GM19238 (cell line): ENCODE results near the gene RPL19.

ENCODE experiments used
- DNase-seq: peaks from one replicate; pipeline ENCODE4 v3.0.0; 2011; ENCODE audit warnings: low spot score; ENCODE audit not compliant: insufficient read length

RPL19 gene

DNA sequence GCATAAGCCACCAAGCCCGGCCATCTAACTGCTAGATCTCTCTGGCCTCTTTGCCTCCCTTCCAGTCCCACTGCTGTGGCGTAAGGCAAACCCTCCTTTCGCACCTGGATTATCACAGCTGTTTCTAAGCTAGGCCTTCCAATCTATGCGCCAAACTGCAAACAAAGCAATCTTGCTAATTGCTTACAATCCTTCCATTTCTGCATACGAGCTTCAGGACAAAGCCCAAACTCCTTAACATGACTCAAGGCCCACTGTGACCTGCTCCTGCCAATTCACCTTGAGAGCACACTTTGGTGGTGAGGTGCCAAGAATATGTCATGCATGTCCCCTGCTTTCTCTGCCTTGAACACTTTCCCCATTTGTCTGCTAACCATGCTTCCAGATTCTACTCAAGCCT lies 28.1 kb upstream of the RPL19 start:
- DNase-seq = no peak

DNA sequence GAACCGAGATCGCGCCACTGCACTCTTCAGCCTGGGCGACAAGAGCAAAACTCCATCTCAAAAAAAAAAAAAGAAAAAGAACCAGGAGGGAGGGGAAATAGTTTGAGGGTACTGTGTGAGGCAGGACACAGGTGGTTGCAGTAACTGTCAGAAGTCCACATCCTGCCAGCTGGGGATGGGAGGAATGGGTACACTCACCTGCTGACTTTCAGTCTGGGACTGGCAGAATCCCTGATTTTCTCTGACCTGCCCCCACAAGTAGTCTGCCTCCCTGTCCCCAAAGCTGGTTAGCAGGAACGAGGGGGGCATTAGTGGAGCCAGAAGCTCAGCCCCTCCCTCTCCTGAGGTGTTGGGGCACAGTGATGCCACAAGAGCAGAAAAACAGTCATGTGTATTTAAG lies 27.0 kb upstream of the RPL19 start:
- no peak for DNase-seq

DNA sequence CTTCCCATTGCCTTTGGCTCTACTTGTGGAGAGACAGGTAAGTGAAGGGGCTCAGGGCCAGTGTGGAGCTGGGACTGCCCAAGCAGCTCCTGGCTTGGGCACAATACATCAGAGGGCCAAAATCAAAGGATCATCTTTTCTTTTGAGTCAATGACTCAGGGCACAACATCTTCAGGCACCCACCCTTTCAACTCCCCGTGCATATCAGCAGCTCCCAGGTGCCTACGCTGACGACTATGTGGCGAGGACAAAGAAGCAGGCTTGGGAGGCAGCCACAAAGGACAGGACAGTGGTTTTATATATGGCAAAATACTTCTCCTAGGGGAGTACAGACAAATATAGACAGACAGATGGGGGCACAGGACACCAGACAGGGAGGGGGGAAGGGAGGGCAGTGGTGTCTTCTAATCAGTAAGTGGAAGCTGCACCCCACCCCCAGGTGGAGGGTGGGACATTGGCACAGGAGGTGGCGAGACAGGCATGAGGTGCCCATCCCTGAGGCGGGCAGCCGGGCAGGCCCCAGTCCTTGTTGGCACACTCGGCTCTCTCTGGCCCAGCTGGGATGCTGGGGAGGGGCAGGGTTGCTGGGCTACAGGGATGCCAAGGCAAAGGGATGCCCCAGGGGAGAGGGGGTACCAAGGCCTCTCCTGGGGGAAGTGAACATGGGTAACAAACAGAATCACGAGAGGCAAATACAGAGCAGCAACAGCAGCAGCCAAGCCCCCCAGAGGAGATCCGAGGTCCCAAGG lies 26.4 kb upstream of the RPL19 start:
- DNase-seq = no peak

DNA sequence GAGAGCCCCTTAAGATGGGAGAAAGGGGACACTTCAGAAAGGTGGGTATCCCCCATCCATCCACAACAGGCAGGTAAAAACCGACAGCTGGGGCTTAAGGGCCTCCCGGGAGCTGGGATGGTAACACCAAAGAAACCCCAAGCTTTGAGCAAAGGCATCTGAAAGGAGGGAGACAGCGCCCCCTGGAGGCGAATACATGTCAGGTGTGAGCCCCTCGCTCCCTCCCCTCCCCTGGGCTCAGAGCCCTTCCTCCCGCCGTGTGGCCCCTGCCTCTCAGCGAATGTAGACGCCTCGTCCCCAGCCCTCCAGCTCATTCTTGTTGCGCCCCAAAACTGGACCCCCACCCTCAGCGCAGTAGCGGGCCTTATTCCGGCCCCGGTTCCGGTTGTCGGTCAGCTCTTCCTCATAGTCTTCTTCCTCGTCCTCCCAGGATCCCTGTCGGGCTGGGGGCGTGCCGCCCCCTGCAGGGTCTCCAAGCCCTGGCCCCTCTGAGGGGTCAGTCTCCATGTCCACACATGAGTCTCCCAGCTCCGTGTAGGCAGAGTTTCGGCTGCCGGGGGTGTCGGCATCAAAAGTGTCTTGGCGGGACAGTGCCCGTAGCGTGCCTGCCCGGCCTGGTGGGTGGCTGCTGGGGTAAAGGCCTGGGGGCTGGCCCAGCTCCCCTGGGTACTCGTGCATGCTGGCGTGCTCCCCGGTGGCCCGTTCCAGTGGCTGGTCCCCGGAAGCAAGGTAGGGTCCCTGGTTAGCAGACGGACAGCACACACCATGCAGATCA lies 25.0 kb upstream of the RPL19 start:
- peak; percentile 82 for DNase-seq

DNA sequence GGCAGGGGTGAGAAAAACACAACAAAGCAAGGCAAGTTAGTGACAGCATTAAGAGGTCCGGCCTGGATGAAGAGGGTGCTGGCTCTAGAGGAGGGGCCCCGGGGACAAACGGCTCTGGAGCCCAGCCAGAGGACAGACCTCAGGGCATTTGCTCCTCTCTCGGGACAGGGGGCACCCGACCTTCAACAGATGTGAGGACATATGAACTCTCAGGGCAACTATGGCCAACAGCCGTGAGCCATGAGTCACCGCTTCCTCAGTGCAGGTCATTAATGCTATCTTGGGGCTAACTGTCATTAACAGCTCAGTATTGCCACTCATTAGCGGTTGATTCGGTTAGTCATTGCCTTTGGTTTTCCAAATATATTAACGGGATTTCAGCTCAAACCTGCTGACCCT lies 24.4 kb upstream of the RPL19 start:
- no peak for DNase-seq

DNA sequence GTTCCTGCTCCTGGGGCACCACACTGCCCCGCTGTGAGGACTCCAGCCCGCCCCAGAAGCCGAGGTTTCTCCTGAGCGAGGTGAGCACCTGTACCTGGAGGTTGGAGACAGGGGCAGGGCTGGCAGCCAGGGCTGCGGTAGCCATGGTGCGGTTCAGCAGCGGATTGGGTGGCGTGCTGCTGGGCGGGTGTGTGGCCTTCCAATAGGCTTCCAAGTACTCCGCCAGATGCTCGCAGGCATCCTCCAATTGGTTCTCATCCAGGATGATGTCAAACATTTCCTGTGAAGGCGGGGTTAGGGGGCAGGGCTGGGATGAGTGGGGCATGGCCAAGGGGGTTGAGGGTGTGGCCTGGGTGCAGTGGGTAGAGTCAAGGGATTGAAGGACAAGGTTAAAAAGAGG lies 22.8 kb upstream of the RPL19 start:
- no peak for DNase-seq

DNA sequence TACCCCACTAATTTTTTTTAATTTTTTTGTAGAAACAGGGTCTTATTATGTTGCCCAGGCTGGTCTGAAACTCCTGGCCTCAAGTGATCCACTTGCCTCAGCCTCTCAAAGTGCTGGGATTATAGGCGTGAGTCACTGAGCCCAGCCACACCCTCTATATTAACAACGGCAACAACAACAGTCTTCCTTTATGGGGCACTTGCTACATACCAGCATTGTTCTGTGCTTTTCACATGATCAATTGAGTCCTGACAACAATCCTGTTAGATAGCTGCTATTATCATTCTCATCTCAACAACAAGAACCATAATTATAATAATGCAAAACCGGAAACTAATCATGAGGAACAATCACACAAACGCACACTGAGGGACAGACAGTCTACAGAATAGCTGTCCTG lies 21.5 kb upstream of the RPL19 start:
- no peak for DNase-seq

DNA sequence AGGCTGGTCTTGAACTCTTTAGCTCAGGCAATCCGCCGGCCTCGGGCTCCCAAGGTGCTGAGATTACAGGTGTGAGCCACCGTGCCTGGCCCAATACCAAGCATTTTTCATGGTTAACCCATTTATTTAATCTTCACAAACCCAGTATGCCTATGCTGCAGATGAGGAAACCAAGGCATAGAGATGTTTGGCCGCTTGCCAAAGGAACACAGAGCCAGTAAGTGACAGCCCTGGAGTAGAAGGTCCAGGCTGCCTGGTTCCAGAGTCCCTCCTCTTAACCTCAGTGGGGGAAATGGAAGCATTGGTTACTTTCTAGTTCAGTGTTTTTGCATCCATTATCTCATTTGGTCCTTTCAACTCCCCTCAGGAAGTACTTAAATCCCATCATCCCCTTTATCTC lies 18.8 kb upstream of the RPL19 start:
- DNase-seq = no peak

DNA sequence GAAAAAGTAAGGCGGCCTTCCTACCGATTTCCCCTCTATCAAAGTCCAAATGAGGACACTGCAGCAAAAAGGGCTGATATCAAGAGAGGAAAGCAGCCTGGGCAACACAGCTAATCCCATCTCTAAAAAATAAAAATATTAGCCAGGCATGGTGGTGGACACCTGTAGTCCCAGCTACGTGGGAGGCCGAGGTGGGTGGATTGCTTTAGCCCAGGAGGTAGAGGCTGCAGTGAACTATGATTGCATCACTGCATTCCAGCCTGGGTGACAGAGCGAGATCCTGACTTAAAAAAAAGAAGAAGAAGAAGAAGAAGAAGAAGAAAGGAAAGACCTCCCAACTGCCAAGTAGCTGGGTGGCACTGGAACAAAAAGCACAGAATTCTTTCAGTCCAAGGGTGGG lies 17.0 kb upstream of the RPL19 start:
- DNase-seq = no peak

DNA sequence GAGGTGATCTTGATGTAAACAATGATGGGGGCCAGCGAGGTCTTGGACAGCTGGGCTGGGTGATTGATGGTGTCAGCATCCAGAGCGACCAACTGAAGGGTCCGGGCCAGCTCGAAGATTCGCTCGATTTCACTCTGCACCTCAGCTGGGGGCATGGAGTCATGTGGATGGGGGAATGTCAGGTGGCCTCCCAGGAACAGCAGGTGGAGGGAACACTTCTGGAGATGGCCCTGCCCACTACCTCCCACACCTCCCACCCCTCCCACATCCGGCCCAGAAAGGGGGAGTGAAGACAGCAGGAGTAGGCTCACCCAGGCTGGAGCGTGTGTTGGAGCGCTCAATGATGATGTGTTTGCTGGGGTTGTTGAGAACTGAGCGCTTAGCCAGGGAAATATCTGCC lies 16.4 kb upstream of the RPL19 start:
- DNase-seq = no peak

DNA sequence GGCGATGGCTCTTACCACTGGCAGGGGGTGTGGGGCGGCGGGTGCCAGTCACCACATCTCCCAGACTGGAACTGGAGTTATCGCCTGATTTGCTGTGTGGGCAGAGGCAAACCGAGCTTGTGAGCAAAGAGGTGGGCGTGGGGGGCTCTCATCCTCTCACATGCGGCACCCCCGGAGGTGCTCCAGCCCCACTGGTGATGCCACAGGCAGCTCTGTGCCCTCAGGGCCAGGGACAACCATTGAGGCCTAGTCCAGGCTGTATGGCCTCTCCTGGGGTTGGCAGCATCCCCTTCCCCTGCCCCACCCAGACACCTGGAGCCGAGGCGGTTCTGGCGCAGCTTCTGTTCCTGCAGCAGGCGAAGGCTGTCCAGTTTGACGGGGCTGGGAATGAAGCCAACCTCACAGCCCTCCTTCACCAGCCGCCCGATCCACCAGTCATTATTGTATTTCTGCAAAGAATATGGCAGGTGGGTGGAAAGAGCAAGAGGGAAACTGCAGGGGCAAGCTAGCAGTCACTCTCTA lies 13.5 kb upstream of the RPL19 start:
- no peak for DNase-seq

DNA sequence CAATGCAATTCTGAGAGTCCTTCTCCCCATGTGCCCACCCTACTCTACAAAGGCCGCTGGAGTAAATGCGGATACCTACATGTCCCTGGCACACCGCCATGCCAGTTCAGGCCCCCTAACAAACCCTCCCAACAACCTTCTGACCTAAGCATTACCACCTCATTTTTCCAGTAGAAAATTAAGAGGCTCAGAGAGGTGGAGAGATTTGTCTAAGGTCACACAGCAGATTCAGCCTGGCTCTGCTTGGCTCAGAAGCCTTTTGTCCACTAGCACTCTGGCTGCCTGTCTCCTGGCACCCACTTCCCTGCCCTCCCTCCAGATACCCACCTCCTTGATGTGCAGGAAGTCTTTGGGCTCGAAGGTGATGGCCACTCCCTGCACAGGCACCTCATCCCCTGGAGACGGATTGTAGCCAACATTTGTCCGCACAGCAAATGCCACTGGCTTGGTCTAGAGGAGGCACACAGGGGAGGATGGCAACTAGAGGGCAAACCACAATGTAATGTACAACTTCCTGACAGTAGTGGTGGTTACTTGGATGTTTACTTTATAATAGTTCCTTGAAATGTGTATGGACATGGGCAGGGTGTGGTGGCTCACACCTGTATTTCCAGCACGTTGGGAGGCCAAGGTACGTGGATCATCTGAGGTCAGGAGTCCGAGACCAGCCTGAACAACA lies 12.8 kb upstream of the RPL19 start:
- no peak for DNase-seq

DNA sequence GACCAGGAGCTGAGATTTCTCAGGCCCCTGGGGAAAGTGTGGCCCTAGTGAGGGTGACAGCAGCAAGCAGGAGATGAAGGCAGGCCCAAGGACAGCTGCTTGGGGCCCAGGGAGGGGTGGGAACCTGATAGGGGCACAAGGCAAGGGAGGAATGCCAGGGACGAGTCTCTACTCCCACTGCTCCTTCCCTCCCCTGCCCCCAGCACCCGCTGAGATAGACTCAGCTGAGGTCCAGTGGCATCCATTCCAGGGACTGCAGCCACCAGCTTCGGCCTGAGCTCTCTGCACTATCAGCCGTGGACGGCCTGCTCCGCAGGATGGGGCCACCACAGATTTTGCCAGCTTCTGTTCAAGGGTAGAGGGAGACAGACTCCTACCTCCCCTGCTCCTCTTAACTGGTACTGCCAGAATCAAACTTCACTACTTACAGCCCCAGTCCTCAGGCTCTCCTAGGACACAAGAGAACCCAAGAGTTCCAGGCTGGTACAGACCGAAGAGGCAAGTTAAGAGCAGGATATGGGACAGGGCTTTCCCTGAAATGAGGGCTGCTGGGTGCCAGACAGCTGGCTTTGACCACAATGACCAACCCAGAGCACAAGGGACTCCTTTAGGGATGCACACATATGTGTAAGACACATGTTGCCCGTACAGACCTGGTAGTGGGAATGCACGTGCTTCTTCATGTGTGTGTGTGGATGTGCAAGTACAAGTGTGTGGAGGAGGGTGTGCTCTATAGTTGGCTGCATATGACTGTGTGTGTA lies 8.2 kb upstream of the RPL19 start:
- no peak for DNase-seq

DNA sequence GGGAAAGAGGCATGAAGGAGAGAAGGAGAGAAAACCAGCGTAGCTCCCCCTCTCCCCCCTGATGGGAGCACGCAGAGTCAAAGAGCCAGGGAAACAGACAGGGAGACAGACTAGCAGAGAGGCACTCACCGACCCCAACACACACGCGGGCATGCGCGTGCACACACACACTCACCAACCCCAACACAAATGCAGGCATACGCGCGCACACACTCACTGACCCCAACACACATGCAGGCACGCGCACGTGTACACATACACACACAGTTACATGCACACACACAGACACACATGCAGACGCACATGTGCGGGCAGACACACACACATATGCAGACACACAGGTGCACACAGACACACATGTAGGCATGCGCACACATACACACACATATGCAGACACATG lies 7.2 kb upstream of the RPL19 start:
- DNase-seq = no peak

DNA sequence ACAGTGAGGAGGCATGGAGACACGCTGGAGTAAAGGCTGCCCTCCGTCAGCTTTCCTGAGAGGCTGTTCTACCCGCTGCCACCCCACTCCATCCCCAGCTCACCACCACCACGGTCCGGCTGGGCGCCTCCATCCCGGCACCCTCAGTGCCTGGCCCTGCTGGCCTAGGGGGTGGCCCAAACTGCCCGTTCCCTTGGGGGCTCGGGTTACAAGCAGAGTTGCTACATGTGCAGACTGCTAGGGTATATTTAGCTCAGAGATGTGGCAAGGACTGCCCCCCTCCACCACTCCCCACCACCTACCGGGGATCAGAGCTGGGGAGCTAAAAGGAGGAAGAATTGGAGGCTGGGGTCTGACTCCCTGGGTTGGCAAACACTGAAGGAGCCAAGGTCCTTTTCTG lies 6.7 kb upstream of the RPL19 start:
- no peak for DNase-seq

DNA sequence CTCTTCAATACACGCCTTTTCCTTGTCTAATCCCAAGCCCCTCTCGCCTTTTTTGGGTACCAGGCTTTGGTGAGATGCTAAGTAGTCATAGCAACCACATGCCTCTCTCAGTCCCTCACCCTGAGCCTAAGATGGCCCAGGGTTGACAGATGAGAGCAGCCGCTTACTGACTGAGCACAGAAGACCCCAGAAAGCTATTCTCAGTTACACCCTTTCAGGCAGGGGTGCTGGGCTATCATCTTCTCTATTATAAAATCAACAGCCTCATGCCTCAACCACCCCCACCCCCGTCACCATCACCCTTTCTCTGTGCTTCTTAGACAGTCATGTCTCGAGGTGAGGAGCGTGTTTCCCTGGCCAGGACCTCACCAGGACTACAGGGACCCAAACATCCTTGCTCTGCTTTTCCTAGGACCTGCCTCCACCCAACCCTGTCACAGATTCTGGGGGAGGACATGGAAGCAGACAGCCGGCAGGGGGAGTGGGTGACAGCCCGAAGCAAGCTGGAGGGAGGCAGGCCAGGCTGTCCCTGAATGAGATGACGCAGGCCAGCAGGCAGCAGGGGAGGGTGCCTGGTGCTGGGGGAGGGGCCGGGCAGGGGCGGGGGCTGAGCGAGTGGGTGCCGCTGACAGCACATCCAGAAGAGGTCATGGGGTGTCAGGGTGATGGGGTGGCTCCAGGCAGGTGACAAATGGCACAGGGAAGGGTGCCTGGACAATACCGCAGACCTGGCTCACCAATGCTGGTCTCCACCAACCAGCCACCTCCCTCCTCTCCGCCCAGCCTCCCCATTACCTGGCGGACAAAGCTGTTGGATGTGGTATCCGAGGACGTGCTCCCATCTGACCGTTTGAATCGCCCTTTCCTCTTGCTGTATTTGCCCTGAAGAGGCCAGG lies 5.7 kb upstream of the RPL19 start:
- DNase-seq = no peak

DNA sequence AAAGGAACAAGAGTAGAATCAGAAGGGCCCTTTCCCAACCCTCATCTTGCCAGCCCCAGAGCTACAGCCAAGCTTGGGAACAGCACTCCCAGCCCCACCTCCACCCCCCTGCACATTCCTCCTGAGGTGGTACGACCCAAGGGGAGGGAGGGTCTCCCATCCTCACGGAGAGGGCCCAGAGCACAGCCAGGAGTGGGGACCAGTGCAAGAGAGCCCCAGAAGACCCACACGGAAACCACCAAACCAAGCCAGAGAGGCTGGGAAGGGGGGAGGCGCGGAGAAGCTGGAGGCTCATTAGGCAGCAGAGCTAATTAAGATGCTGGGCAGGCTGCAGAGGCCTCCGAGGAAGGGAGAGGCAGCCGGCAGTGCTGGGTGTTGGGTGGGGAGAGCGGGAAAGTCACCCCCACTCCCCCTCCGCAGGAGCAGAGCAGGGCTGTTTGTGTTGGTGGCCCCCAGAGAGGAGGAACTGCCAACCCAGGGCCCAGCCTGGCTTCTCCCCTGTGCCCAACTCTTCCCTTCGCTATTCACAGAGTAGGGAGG lies 5.0 kb upstream of the RPL19 start:
- DNase-seq = no peak

DNA sequence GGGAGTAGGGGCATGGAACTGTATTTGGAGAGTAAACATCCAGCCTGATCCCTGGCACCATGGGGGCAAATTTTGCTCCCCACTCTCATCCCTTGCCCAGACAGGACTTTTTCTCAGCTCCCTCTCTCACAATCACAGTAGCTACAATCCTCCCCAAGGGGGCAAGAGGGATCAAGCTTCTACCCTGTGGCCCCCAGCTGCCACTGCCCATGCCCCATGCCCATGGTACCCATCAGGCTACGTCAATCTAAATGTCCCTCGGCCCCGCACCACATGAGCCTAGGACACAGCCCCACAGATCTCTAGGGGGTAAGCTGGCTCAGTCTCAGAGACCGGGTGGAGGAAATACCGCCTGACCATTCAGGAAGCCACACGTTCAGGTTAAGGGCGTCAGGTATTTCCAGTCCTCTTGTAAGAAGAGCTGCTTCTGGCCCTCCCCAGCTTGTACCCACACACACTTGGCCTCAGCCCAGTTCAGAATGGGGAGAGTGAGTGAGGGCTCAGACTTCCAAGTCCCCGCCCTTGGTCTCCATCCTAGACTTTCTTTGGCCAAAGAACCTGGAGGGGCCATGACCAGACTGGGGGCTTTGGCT lies 4.4 kb upstream of the RPL19 start:
- no peak for DNase-seq

DNA sequence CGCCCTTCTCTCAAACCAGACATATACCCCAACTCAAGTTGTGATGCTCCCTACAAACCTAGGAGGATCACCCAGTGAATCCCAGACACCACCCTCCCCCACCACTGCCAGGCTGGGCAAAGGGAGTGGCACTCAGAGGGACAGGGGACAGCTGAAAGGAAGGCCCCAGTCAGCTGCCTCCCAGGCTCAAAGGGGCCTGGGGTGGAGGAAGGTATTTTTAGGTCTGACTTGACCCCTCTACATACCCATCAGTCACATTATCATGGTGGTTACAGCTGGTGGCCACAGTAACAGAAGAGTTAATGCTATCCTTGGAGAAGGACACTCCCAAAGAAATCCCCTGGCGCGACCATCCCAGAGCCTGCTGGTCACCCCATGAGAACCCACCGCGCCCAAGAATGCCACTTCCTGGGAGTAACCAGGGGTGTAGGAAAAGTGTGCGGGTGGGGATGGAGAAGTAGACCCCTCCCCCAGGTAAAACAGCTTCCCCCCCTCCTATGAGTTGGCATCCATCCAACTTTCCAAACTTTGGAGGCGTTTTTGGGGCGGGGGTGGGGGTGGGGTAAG lies 3.8 kb upstream of the RPL19 start:
- DNase-seq = no peak
